ENCODE measurements around the gene TTC27. TPM values are rescaled to one million over a fixed set of nuclear protein-coding genes. Genes with fewer than 3 reads are reported as not detected.
A peak's percentile ranks its signal among the peaks of the same experiment; 100 is the strongest.

The TTC27 gene
- total and polyA plus RNA-seq, 10 of the 15 experiments (the other 5 are each of a cell fraction or from before 2014, with no cell fraction given) = 20.4 to 34.9 (median 26.0) TPM

DNA sequence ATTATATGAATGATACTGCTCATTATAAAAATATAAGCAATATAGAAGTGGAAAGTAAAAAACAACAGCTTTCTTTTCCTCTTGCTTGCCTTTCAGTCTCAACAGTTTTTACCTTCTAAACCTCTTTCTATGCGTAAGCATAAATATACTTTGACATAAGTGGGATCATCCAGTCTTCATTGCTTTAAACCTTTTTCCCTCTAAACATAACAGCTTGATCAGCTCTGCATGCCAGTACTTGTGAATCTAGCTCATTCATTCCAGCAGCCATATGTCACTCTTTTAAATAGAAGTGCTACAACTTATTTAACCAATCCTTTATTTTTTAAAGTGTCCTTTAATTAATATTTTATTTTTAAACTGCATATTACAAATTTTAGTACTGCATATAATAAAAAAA lies 88.1 kb downstream of the TTC27 start:
- RAD21 ChIA-PET (ENCODE audit: unreplicated experiment) = interaction anchor here (0.8 kb wide), 1 partner anchor 26 kb away, joined by 3 read pairs; no protein-coding TSS in a partner anchor
- SMC1A ChIA-PET (ENCODE audit: uncharacterized antibody, unreplicated experiment) = interaction anchor here (0.6 to 5.7 kb wide), 4 partner anchors 18 to 867 kb away, joined by 3 to 40 read pairs (median 4); no protein-coding TSS in a partner anchor
- POLR2A ChIA-PET = no interaction called here
- Histone ChIP-seq H4K20me1 (ENCODE audit: control insufficient read depth, insufficient read depth) (no peaks in the 10 kb centered on the region), H2AFZ (ENCODE audit: control insufficient read depth, low read depth, low read length) (no peak overlapping the region; the same call in 1 of the 2 replicates), H3K79me2 (ENCODE audit: control insufficient read depth, insufficient read depth, low read length) (no peaks in the 10 kb centered on the region), H3K9ac (ENCODE audit: control insufficient read depth, insufficient read depth, low read length) (no peak overlapping the region), H3K36me3 (ENCODE audit: control insufficient read depth in 2 of 2, insufficient read depth in 2 of 2, low read length in 1 of 2) (no peaks in the 10 kb centered on the region), H3K9me3 (replicated peaks; ENCODE audit: control insufficient read depth, insufficient read depth, low read length) (no peaks in the 10 kb centered on the region), H3K27me3 (replicated peaks in 1 of 2; ENCODE audit: control insufficient read depth in 2 of 2, insufficient read depth in 2 of 2, low read length in 1 of 2) (no peaks in the 10 kb centered on the region), H3K27ac (ENCODE audit: control insufficient read depth, insufficient read depth) (peak overlapping the region; percentile 17; the same call in 1 of the 2 replicates), H3K4me3 (no peak overlapping the region), H3K4me2 (ENCODE audit: control insufficient read depth, insufficient read depth) (no peak overlapping the region), H3K4me1 (ENCODE audit: control insufficient read depth, insufficient read depth, low read length) (no peaks in the 10 kb centered on the region)
- no peak for DNase-seq (ENCODE audit: low read depth, low spot score)
- WGBS (ENCODE audit: insufficient coverage, insufficient replicate concordance, low lambda C conversion rate, missing lambda C conversion rate) = 71% methylated on average over 1 of the region's 1 CpG
- intact Hi-C loops (cut with micrococcal nuclease; ENCODE audit: unreplicated experiment) = no loop called here
- TF ChIP-seq, protein P1, sequence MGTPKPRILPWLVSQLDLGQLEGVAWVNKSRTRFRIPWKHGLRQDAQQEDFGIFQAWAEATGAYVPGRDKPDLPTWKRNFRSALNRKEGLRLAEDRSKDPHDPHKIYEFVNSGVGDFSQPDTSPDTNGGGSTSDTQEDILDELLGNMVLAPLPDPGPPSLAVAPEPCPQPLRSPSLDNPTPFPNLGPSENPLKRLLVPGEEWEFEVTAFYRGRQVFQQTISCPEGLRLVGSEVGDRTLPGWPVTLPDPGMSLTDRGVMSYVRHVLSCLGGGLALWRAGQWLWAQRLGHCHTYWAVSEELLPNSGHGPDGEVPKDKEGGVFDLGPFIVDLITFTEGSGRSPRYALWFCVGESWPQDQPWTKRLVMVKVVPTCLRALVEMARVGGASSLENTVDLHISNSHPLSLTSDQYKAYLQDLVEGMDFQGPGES (IDR thresholded peaks at IDR 0.05) = no peak
- TF ChIP-seq TCF7 (IDR thresholded peaks at IDR 0.05; ENCODE audit: borderline replicate concordance) (no peak), CHD1 (IDR thresholded peaks at IDR 0.05; ENCODE audit: low read depth, low read length) (no peak), SUZ12 (IDR thresholded peaks at IDR 0.05; ENCODE audit: unreplicated experiment) (no peak), RUNX3 (IDR thresholded peaks at IDR 0.05; ENCODE audit: low read length) (no peak), STAT3 (IDR thresholded peaks at IDR 0.05; ENCODE audit: low read depth, low read length) (no peak), NFYA (IDR thresholded peaks at IDR 0.05; ENCODE audit: borderline replicate concordance, low read depth, low read length) (no peak), CBX5 (IDR thresholded peaks at IDR 0.05; ENCODE audit: low read depth) (no peak)
- TF ChIP-seq, protein P2, sequence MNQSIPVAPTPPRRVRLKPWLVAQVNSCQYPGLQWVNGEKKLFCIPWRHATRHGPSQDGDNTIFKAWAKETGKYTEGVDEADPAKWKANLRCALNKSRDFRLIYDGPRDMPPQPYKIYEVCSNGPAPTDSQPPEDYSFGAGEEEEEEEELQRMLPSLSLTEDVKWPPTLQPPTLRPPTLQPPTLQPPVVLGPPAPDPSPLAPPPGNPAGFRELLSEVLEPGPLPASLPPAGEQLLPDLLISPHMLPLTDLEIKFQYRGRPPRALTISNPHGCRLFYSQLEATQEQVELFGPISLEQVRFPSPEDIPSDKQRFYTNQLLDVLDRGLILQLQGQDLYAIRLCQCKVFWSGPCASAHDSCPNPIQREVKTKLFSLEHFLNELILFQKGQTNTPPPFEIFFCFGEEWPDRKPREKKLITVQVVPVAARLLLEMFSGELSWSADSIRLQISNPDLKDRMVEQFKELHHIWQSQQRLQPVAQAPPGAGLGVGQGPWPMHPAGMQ (IDR thresholded peaks at IDR 0.05; ENCODE audit: borderline replicate concordance) = no peak
- TF ChIP-seq, protein P3, sequence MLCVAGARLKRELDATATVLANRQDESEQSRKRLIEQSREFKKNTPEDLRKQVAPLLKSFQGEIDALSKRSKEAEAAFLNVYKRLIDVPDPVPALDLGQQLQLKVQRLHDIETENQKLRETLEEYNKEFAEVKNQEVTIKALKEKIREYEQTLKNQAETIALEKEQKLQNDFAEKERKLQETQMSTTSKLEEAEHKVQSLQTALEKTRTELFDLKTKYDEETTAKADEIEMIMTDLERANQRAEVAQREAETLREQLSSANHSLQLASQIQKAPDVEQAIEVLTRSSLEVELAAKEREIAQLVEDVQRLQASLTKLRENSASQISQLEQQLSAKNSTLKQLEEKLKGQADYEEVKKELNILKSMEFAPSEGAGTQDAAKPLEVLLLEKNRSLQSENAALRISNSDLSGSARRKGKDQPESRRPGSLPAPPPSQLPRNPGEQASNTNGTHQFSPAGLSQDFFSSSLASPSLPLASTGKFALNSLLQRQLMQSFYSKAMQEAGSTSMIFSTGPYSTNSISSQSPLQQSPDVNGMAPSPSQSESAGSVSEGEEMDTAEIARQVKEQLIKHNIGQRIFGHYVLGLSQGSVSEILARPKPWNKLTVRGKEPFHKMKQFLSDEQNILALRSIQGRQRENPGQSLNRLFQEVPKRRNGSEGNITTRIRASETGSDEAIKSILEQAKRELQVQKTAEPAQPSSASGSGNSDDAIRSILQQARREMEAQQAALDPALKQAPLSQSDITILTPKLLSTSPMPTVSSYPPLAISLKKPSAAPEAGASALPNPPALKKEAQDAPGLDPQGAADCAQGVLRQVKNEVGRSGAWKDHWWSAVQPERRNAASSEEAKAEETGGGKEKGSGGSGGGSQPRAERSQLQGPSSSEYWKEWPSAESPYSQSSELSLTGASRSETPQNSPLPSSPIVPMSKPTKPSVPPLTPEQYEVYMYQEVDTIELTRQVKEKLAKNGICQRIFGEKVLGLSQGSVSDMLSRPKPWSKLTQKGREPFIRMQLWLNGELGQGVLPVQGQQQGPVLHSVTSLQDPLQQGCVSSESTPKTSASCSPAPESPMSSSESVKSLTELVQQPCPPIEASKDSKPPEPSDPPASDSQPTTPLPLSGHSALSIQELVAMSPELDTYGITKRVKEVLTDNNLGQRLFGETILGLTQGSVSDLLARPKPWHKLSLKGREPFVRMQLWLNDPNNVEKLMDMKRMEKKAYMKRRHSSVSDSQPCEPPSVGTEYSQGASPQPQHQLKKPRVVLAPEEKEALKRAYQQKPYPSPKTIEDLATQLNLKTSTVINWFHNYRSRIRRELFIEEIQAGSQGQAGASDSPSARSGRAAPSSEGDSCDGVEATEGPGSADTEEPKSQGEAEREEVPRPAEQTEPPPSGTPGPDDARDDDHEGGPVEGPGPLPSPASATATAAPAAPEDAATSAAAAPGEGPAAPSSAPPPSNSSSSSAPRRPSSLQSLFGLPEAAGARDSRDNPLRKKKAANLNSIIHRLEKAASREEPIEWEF (IDR thresholded peaks at IDR 0.05; ENCODE audit: insufficient replicate concordance, low read depth, low read length) = no peak
- BruUV-seq (replicated peaks) = no TSS peak
- FAIRE-seq = no peak
- in situ Hi-C loops (cut with MboI) = no loop called here
- peak; percentile 29 for ATAC-seq
- CTCF ChIA-PET = no interaction called here
